PC-9 (cell line): ENCODE results near the gene SLC39A2. TPM values are rescaled to one million over a fixed set of nuclear protein-coding genes. Genes with fewer than 3 reads are reported as not detected.

ENCODE experiments used
- BruUV-seq: library from RNA; stranded (reverse); fragments of 400-500 nt; replicated peaks from 2 replicates; lab custom pipeline; 2021; lab: Mats Ljungman, UMichigan
- CTCF ChIA-PET: fragments of 300-600 bp; sonication (Branson Sonifier 250); formaldehyde crosslinking; loops from one replicate; lab custom pipeline; 2022; ENCODE audit warnings: antibody characterized with exemption; lab: Charles Lee
- POLR2A ChIA-PET: fragments of 300-600 bp; sonication (Branson Sonifier 250); formaldehyde crosslinking; loops from one replicate; lab custom pipeline; 2022; ENCODE audit warnings: antibody characterized with exemption; ENCODE audit not compliant: unreplicated experiment; lab: Charles Lee
- DNase-seq, 2 experiments: peaks; one replicate each; pipeline versions ENCODE4 v3.0.0 to v3.0.0-alpha.2; 2015 to 2022; ENCODE audit warnings: mixed read lengths in 1 of 2
- H2AFZ ChIP-seq: fragments of 200-600 bp; sonication (generic); 2 replicates; pipeline ENCODE4 v1.8.1; 2017; ENCODE audit warnings: antibody characterized with exemption
- H3F3A ChIP-seq: fragments of 200-600 bp; sonication (generic); 2 replicates; pipeline ENCODE4 v1.8.1; 2017; ENCODE audit warnings: antibody characterized with exemption, mild to moderate bottlenecking, low read depth; ENCODE audit not compliant: insufficient read depth
- H3K27ac ChIP-seq: fragments of 200-600 bp; sonication (generic); 2 replicates; pipeline ENCODE4 v1.6.1; 2016; ENCODE audit warnings: mixed run types
- H3K27me3 ChIP-seq: fragments of 200-600 bp; sonication (generic); 2 replicates; pipeline ENCODE4 v1.6.1; 2016; ENCODE audit warnings: low read depth, mixed run types; ENCODE audit not compliant: insufficient read depth
- H3K36me3 ChIP-seq: fragments of 200-600 bp; sonication (generic); 2 replicates; pipeline ENCODE4 v1.6.1; 2016; ENCODE audit warnings: low read depth, mixed run types
- H3K4me1 ChIP-seq: fragments of 200-600 bp; sonication (generic); replicated peaks from 2 replicates; pipeline ENCODE4 v1.6.1; 2016; ENCODE audit warnings: mixed run types; ENCODE audit not compliant: insufficient read depth
- H3K4me2 ChIP-seq: fragments of 200-600 bp; sonication (generic); 2 replicates; pipeline ENCODE4 v1.6.1; 2017; ENCODE audit warnings: mixed run types
- H3K4me3 ChIP-seq: fragments of 200-600 bp; sonication (generic); 2 replicates; pipeline ENCODE4 v1.6.1; 2016; ENCODE audit warnings: mixed run types
- H3K79me2 ChIP-seq: fragments of 200-600 bp; sonication (generic); 2 replicates; pipeline ENCODE4 v1.6.1; 2017; ENCODE audit warnings: low read depth, mixed run types
- H3K9me2 ChIP-seq: fragments of 200-600 bp; sonication (generic); 2 replicates; pipeline ENCODE4 v1.8.1; 2017; ENCODE audit warnings: mild to moderate bottlenecking; ENCODE audit not compliant: insufficient read depth
- H3K9me3 ChIP-seq: fragments of 200-600 bp; sonication (generic); 2 replicates; pipeline ENCODE4 v1.8.1; 2016; ENCODE audit warnings: low read depth; ENCODE audit not compliant: insufficient read depth
- H4K20me1 ChIP-seq: fragments of 200-600 bp; sonication (generic); 2 replicates; pipeline ENCODE4 v1.8.1; 2017; ENCODE audit not compliant: insufficient read depth
- CTCF ChIP-seq: fragments of 200-600 bp; sonication (generic); conservative IDR thresholded peaks from 2 replicates; pipeline ENCODE4 v1.6.1; 2017; ENCODE audit warnings: mixed run types, antibody characterized with exemption, mild to moderate bottlenecking, moderate library complexity
- EZH2 ChIP-seq: fragments of 200-600 bp; sonication (generic); IDR thresholded peaks from 2 replicates; pipeline ENCODE4 v1.8.0; 2017; ENCODE audit warnings: antibody characterized with exemption, low read depth
- intact Hi-C: fragments of 100-400 bp; cut with micrococcal nuclease; formaldehyde crosslinking; loops from one replicate; pipeline ENCODE4 v1.10.0; 2022; ENCODE audit not compliant: unreplicated experiment
- total RNA-seq: library from RNA; stranded (reverse); gene quantifications from 2 replicates; pipeline ENCODE4 v1.2.3, GENCODE V29; 2021

The SLC39A2 gene
- total RNA-seq, 1 experiment from 2014 or later, result 0.35 TPM

GRCh38 chr14:21037156-21037555, 38.1 kb downstream of the SLC39A2 start:
- BruUV-seq, result no TSS peak
- no peak for DNase-seq
- Histone ChIP-seq H3F3A (no peaks in the 10 kb centered on the region), H3K36me3 (no peaks in the 10 kb centered on the region), H2AFZ (no peak overlapping the region), H3K4me3 (no peak overlapping the region), H3K4me2 (no peak overlapping the region), H4K20me1 (no peaks in the 10 kb centered on the region), H3K9me2 (no peaks in the 10 kb centered on the region), H3K9me3 (no peaks in the 10 kb centered on the region), H3K27ac (no peak overlapping the region), H3K4me1 (no peaks in the 10 kb centered on the region), H3K79me2 (no peaks in the 10 kb centered on the region), H3K27me3 (no peaks in the 10 kb centered on the region; the same call in 1 of the 2 replicates)
- no peak for TF ChIP-seq CTCF
- TF ChIP-seq EZH2, result no peak
- ChIA-PET CTCF (interaction anchor here (0.6 to 1.3 kb wide), 2 partner anchors 23 to 1473 kb away, joined by 4 to 5 read pairs; no protein-coding TSS in a partner anchor), POLR2A (no interaction called here)
- intact Hi-C loops, result no loop called here

DNA sequence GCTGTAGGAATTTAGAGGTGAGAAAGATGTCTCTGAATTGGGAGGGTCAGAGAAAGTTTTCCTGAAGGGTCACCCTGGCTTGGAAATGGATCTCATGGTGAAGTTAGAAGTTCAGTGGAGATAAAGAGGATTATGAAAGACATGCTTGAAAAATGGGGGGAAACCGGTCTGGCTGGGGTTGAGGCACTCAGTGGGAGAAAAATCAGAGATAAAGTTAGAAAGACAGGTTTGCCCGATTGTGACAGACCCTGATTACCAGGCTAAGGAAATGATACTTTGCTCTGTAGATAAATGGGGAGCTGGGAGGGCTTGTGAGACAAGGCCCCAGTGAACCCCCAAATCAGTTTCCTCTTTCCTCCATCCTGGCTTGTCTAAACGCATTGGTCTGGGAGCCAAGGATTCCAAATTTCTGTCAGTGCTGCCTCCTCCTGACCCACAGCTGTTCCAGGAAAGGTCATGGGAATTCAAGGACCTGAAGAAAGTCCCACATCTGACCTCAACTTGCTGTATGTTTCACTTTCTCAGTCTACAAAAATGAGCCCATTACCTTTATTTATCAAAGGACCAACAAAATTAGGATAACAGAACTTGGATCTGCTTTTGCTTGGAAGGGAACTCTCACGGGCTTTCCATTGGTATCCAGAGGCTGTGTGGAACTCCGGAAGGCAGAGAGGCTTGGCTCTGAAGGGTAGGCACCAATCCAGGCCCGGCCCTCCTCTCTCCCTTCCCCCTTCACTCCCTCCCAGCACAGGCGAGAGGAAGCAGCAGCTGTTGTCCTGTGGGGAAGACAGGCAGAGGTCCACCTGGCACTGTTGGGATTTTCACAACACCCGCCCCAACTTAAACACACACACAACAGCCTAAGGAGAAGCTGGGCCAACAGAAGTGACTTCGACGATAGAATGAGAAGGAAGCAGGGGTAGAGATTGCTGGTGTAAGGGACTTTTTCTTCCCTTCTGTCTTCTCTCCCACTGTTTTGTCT, 39.6 kb downstream of the SLC39A2 start:
- no peak overlapping the region for H3K27ac ChIP-seq
- intact Hi-C loops, result no loop called here
- TF ChIP-seq EZH2 (no peak), CTCF (no peak)
- H3K27me3 ChIP-seq, result no peaks in the 10 kb centered on the region; the same call in 1 of the 2 replicates
- POLR2A ChIA-PET, result no interaction called here
- H3K4me2 ChIP-seq, result 0 out of 2 replicates have a peak overlapping the region, but pooled peaks have one; percentile 16
- H3K79me2 ChIP-seq, result no peaks in the 10 kb centered on the region
- peaks cover 5% of the 10 kb centered on the region for H3K4me1 ChIP-seq
- no peaks in the 10 kb centered on the region for H3K9me3 ChIP-seq
- DNase-seq, result peak in 1 of 2 experiments; percentile 35
- H2AFZ ChIP-seq, result no peak overlapping the region
- CTCF ChIA-PET, result no interaction called here
- BruUV-seq, result no TSS peak
- H4K20me1 ChIP-seq, result no peaks in the 10 kb centered on the region
- H3K9me2 ChIP-seq, result no peaks in the 10 kb centered on the region
- H3F3A ChIP-seq, result peaks cover 4% of the 10 kb centered on the region; the same call in 1 of the 2 replicates
- no peak overlapping the region for H3K4me3 ChIP-seq
- H3K36me3 ChIP-seq, result no peaks in the 10 kb centered on the region

DNA sequence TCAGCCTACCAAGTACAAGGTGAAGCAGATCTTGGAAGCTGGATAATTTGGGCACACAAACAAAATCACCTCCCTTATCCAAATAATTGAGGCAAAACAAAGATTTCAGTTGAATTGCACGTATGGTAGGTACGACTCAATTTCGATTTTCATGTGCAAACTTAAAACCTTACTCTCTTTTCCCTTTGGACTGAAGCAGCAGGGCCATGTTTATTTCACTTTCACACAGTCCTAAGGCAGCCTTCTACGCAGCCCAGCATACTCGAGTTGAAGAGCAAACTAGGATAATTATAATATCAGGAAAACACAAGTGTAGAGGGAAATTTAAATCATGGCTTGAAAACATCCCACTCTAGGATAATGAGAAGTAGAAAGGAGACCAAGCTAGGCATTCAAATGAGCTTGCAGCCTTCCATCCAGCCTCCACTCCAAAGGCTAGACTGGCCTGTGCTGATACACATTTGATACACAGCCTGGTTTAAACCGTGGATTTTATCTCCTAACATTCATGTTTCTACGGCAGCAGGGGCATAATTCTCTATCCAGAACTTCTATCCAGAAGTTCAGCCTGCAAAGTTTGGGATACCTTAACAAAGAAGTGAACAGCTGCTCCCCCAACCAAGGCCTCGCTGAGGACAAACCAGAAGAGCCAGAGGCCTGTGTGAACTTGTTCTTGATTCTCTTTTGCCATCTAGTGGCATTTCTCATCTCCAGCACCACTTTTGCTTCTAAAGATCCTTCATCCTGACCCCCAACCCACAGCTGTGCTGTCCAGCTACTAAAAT, 40.7 kb downstream of the SLC39A2 start:
- H3K9me2 ChIP-seq, result no peaks in the 10 kb centered on the region
- H3K36me3 ChIP-seq, result no peaks in the 10 kb centered on the region
- no peak overlapping the region for H3K4me2 ChIP-seq
- CTCF ChIA-PET, result interaction anchor here (1.0 to 2.0 kb wide), 2 partner anchors 25 to 69 kb away, joined by 7 to 18 read pairs; no protein-coding TSS in a partner anchor
- POLR2A ChIA-PET, result no interaction called here
- no peak overlapping the region for H3K4me3 ChIP-seq
- peaks cover 15% of the 10 kb centered on the region for H3K4me1 ChIP-seq
- H4K20me1 ChIP-seq, result no peaks in the 10 kb centered on the region
- no peaks in the 10 kb centered on the region for H3K9me3 ChIP-seq
- intact Hi-C loops, result loop anchor here (1.0 kb wide), 2 partner anchors 25 to 182 kb away; no protein-coding TSS in a partner anchor
- peak; percentile 22 to 43 for DNase-seq
- TF ChIP-seq EZH2 (no peak), CTCF (peak; percentile 57; the same call in 1 of the 2 replicates)
- no peak overlapping the region for H3K27ac ChIP-seq
- H3K27me3 ChIP-seq, result no peaks in the 10 kb centered on the region
- BruUV-seq, result no TSS peak
- peaks cover 9% of the 10 kb centered on the region; the same call in 1 of the 2 replicates for H3F3A ChIP-seq
- no peaks in the 10 kb centered on the region for H3K79me2 ChIP-seq
- no peak overlapping the region for H2AFZ ChIP-seq
